WTC11 (cell line): Measurements from ENCODE around the gene CNFN. TPM values are rescaled to one million over a fixed set of nuclear protein-coding genes. Genes with fewer than 3 reads are reported as not detected.

Experiments used
- ATF3 ChIP-seq: sonication (generic); formaldehyde crosslinking; conservative IDR thresholded peaks from 2 replicates; pipeline ENCODE4 v1.8.1; 2022; ENCODE audit warnings: mild to moderate bottlenecking, missing genetic modification reagents
- ATF6 ChIP-seq: sonication (generic); formaldehyde crosslinking; IDR thresholded peaks from 2 replicates; pipeline ENCODE4 v1.8.1; 2023; ENCODE audit warnings: mild to moderate bottlenecking, missing genetic modification reagents
- CREB1 ChIP-seq: sonication (generic); formaldehyde crosslinking; IDR thresholded peaks from 2 replicates; pipeline ENCODE4 v1.8.0; 2023; ENCODE audit warnings: mild to moderate bottlenecking, missing genetic modification reagents
- EMX1 ChIP-seq: fragments of 250-450 bp; sonication (Bioruptor Pico); IDR thresholded peaks from 2 replicates; pipeline ENCODE4 v1.8.0; 2021; ENCODE audit warnings: mild to moderate bottlenecking
- ERG ChIP-seq: fragments of 250-450 bp; sonication (Bioruptor Pico); IDR thresholded peaks from 2 replicates; pipeline ENCODE4 v1.8.0; 2021; ENCODE audit warnings: mild to moderate bottlenecking
- FOXJ3 ChIP-seq: sonication (generic); formaldehyde crosslinking; IDR thresholded peaks from 2 replicates; pipeline ENCODE4 v1.9.0; 2021; ENCODE audit warnings: missing genetic modification reagents, mild to moderate bottlenecking, borderline replicate concordance
- FOXP1 ChIP-seq: sonication (generic); formaldehyde crosslinking; IDR thresholded peaks from 2 replicates; pipeline ENCODE4 v1.8.0; 2022; ENCODE audit warnings: missing genetic modification reagents, mild to moderate bottlenecking, moderate library complexity, borderline replicate concordance
- GTF2I ChIP-seq: fragments of 250-450 bp; sonication (Bioruptor Pico); conservative IDR thresholded peaks from 2 replicates; pipeline ENCODE4 v1.4.0; 2021; ENCODE audit warnings: mild to moderate bottlenecking
- IRF1 ChIP-seq: sonication (generic); formaldehyde crosslinking; IDR thresholded peaks from 2 replicates; pipeline ENCODE4 v1.8.0; 2023; ENCODE audit warnings: missing genetic modification reagents
- NFE2L1 ChIP-seq: sonication (generic); formaldehyde crosslinking; IDR thresholded peaks from 2 replicates; pipeline ENCODE4 v1.8.1; 2023; ENCODE audit warnings: missing genetic modification reagents
- NR3C1 ChIP-seq: sonication (generic); formaldehyde crosslinking; conservative IDR thresholded peaks from 2 replicates; pipeline ENCODE4 v1.8.1; 2023; ENCODE audit warnings: low read depth, mild to moderate bottlenecking, missing genetic modification reagents
- PRDM15 ChIP-seq: sonication (generic); formaldehyde crosslinking; IDR thresholded peaks from 2 replicates; pipeline ENCODE4 v1.8.0; 2022; ENCODE audit warnings: missing genetic modification reagents
- PRRX2 ChIP-seq: fragments of 250-450 bp; sonication (Bioruptor Pico); IDR thresholded peaks from 2 replicates; pipeline ENCODE4 v1.8.0; 2021; ENCODE audit warnings: mild to moderate bottlenecking
- ZBTB43 ChIP-seq: sonication (generic); formaldehyde crosslinking; IDR thresholded peaks from 2 replicates; pipeline ENCODE4 v1.8.1; 2023; ENCODE audit warnings: mild to moderate bottlenecking, missing genetic modification reagents
- ZMAT4 ChIP-seq: fragments of 250-450 bp; sonication (Bioruptor Pico); IDR thresholded peaks from 2 replicates; pipeline ENCODE4 v1.9.0; 2021; ENCODE audit warnings: mild to moderate bottlenecking
- ZNF121 ChIP-seq: sonication (generic); formaldehyde crosslinking; IDR thresholded peaks from 2 replicates; pipeline ENCODE4 v1.8.0; 2023; ENCODE audit warnings: missing genetic modification reagents
- ZNF138 ChIP-seq: sonication (generic); formaldehyde crosslinking; conservative IDR thresholded peaks from 2 replicates; pipeline ENCODE4 v1.8.1; 2022; ENCODE audit warnings: mild to moderate bottlenecking, moderate library complexity, missing genetic modification reagents
- ZNF219 ChIP-seq: sonication (generic); formaldehyde crosslinking; IDR thresholded peaks from 2 replicates; pipeline ENCODE4 v1.8.0; 2023; ENCODE audit warnings: missing genetic modification reagents, mild to moderate bottlenecking, borderline replicate concordance
- ZNF532 ChIP-seq: fragments of 250-450 bp; sonication (Bioruptor Pico); IDR thresholded peaks from 2 replicates; pipeline ENCODE4 v1.9.0; 2021; ENCODE audit warnings: mild to moderate bottlenecking, borderline replicate concordance
- total RNA-seq: library from RNA; stranded (reverse); gene quantifications from 3 replicates; pipeline ENCODE4 v1.2.3, GENCODE V29; 2021

The CNFN gene
- total RNA-seq, 1 experiment from 2014 or later = 9.6 TPM

- TF ChIP-seq PRRX2 (no peak), ZNF138 (CRISPR knock-in tag) (peak; percentile 84), FOXP1 (CRISPR knock-in tag) (peak; percentile 36; the same call in 1 of the 2 replicates), CREB1 (CRISPR knock-in tag) (no peak), NFE2L1 (CRISPR knock-in tag) (no peak; the same call in 1 of the 2 replicates), FOXJ3 (no peak), ZNF121 (no peak), ATF3 (CRISPR knock-in tag) (no peak), PRDM15 (CRISPR knock-in tag) (peak; percentile 96), ATF6 (CRISPR knock-in tag) (no peak), ZMAT4 (no peak), ZNF532 (no peak), NR3C1 (CRISPR knock-in tag) (no peak), IRF1 (CRISPR knock-in tag) (no peak), ERG (CRISPR knock-in tag) (no peak), ZNF219 (CRISPR knock-in tag) (no peak), GTF2I (CRISPR knock-in tag) (no peak), EMX1 (CRISPR knock-in tag) (0 out of 2 replicates have a peak, but pooled peaks have one; percentile 40), ZBTB43 (no peak)
These were observed 11.5 kb upstream of the CNFN start (continued) for GRCh38 chr19:42401365-42402303.
